Measurements from ENCODE around the gene TSKU.

TSKU gene

GRCh38 chr11:76753449-76753848 is 29.7 kb upstream of the TSKU start:
- no peak overlapping the region for H3K9ac ChIP-seq (ENCODE audit: low read depth, low read length)

GRCh38 chr11:76753950-76754349 is 29.2 kb upstream of the TSKU start:
- Histone ChIP-seq H3K4me3 (ENCODE audit: low read depth in 1 of 2, low read length in 2 of 2) (no peak overlapping the region), H3K27ac (ENCODE audit: low read length) (no peak overlapping the region), H3K36me3 (ENCODE audit: insufficient read depth, low read length) (no peaks in the 10 kb centered on the region), H3K9me3 (ENCODE audit: insufficient read depth, low read length, severe bottlenecking) (no peaks in the 10 kb centered on the region), H3K79me2 (ENCODE audit: insufficient read depth, low read length) (no peaks in the 10 kb centered on the region), H3K4me1 (ENCODE audit: insufficient read depth, low read length) (no peaks in the 10 kb centered on the region), H2AFZ (ENCODE audit: low read depth, low read length) (no peak overlapping the region), H3K27me3 (ENCODE audit: insufficient read depth, low read length, poor library complexity) (peaks cover 11% of the 10 kb centered on the region), H3K4me2 (ENCODE audit: insufficient read depth, low read length) (no peak overlapping the region), H4K20me1 (ENCODE audit: insufficient read depth, low read length) (no peaks in the 10 kb centered on the region), H3K9ac (ENCODE audit: low read depth, low read length) (no peak overlapping the region)
- TF ChIP-seq EZH2 (IDR thresholded peaks at IDR 0.05; ENCODE audit: borderline replicate concordance, low read depth, low read length, severe bottlenecking) (no peak), CTCF (IDR thresholded peaks at IDR 0.05; ENCODE audit: borderline replicate concordance, extremely low read depth, low read length, poor library complexity, severe bottlenecking) (no peak)
- no peak for ATAC-seq (ENCODE audit: insufficient read depth, low read depth)
- no peak for DNase-seq

More at GRCh38 chr11:76753449-76753848, 29.7 kb upstream of the TSKU start:
- Histone ChIP-seq H3K4me2 (ENCODE audit: insufficient read depth, low read length) (no peak overlapping the region), H3K9me3 (ENCODE audit: insufficient read depth, low read length, severe bottlenecking) (no peaks in the 10 kb centered on the region), H3K27me3 (ENCODE audit: insufficient read depth, low read length, poor library complexity) (peaks cover 12% of the 10 kb centered on the region), H3K36me3 (ENCODE audit: insufficient read depth, low read length) (no peaks in the 10 kb centered on the region), H3K4me1 (ENCODE audit: insufficient read depth, low read length) (no peaks in the 10 kb centered on the region), H3K4me3 (ENCODE audit: low read depth in 1 of 2, low read length in 2 of 2) (no peak overlapping the region), H3K27ac (ENCODE audit: low read length) (no peak overlapping the region), H2AFZ (ENCODE audit: low read depth, low read length) (no peak overlapping the region), H3K79me2 (ENCODE audit: insufficient read depth, low read length) (no peaks in the 10 kb centered on the region), H4K20me1 (ENCODE audit: insufficient read depth, low read length) (no peaks in the 10 kb centered on the region)
- DNase-seq, result no peak
- ATAC-seq (ENCODE audit: insufficient read depth, low read depth), result no peak
- TF ChIP-seq EZH2 (IDR thresholded peaks at IDR 0.05; ENCODE audit: borderline replicate concordance, low read depth, low read length, severe bottlenecking), result no peak
- TF ChIP-seq CTCF (IDR thresholded peaks at IDR 0.05; ENCODE audit: borderline replicate concordance, extremely low read depth, low read length, poor library complexity, severe bottlenecking), result no peak

GRCh38 chr11:76756341-76756741 is 26.8 kb upstream of the TSKU start:
- no peaks in the 10 kb centered on the region for H3K79me2 ChIP-seq (ENCODE audit: insufficient read depth, low read length)
- H3K4me3 ChIP-seq (ENCODE audit: low read depth in 1 of 2, low read length in 2 of 2), result no peak overlapping the region

More at GRCh38 chr11:76756341-76756741, 26.8 kb upstream of the TSKU start:
- no peaks in the 10 kb centered on the region for H4K20me1 ChIP-seq (ENCODE audit: insufficient read depth, low read length)
- H3K27me3 ChIP-seq (ENCODE audit: insufficient read depth, low read length, poor library complexity), result peaks cover 5% of the 10 kb centered on the region
- H3K4me2 ChIP-seq (ENCODE audit: insufficient read depth, low read length), result no peak overlapping the region
- ATAC-seq (ENCODE audit: insufficient read depth, low read depth) (no peak), DNase-seq (no peak)
- no peaks in the 10 kb centered on the region for H3K36me3 ChIP-seq (ENCODE audit: insufficient read depth, low read length)
- no peak for TF ChIP-seq CTCF (IDR thresholded peaks at IDR 0.05; ENCODE audit: borderline replicate concordance, extremely low read depth, low read length, poor library complexity, severe bottlenecking)
- no peak for TF ChIP-seq EZH2 (IDR thresholded peaks at IDR 0.05; ENCODE audit: borderline replicate concordance, low read depth, low read length, severe bottlenecking)
- H3K9me3 ChIP-seq (ENCODE audit: insufficient read depth, low read length, severe bottlenecking), result no peaks in the 10 kb centered on the region
- H3K4me1 ChIP-seq (ENCODE audit: insufficient read depth, low read length), result no peaks in the 10 kb centered on the region
- no peak overlapping the region for H3K27ac ChIP-seq (ENCODE audit: low read length)
- no peak overlapping the region for H3K9ac ChIP-seq (ENCODE audit: low read depth, low read length)
- H2AFZ ChIP-seq (ENCODE audit: low read depth, low read length), result no peak overlapping the region
